ENCODE data around the gene ZNF827. TPM values are rescaled to one million over a fixed set of nuclear protein-coding genes. Genes with fewer than 3 reads are reported as not detected.

The ZNF827 gene
- total and polyA plus RNA-seq, 2 of the 8 experiments (the other 6 are each of a cell fraction or from before 2014, with no cell fraction given): 25.3 to 26.2 TPM

GRCh38 chr4:145884775-145885174 is 53.8 kb downstream of the ZNF827 start:
- Histone ChIP-seq H3K4me3 (ENCODE audit: extremely low read depth in 1 of 4, insufficient read depth in 2 of 4, low read depth in 3 of 4, low read length in 4 of 4) (no peak overlapping the region), H3K79me2 (ENCODE audit: control insufficient read depth in 1 of 2, insufficient read depth in 2 of 2, low read length in 2 of 2) (peaks cover 0 to 54% of the 10 kb centered on the region in 2 experiments; a peak in 2 of 4 replicates), H2BK12ac (ENCODE audit: low read depth, low read length) (no peak overlapping the region)

More at GRCh38 chr4:145884775-145885174, 53.8 kb downstream of the ZNF827 start:
- no peak overlapping the region for H3K27ac ChIP-seq (ENCODE audit: low read depth, low read length)
- no peak overlapping the region for H4K8ac ChIP-seq (ENCODE audit: extremely low read depth, insufficient read depth, low read length)
- H3K79me1 ChIP-seq (ENCODE audit: low read depth, low read length): peaks cover 2% of the 10 kb centered on the region; the same call in 1 of the 2 replicates
- H3K4me1 ChIP-seq (replicated peaks in 1 of 4; ENCODE audit: control insufficient read depth in 3 of 4, insufficient read depth in 4 of 4, low read length in 3 of 4): peaks cover 10 to 35% (median 27%) of the 10 kb centered on the region in 4 experiments
- H3K4me2 ChIP-seq (ENCODE audit: insufficient read depth in 1 of 2, low read depth in 2 of 2, low read length in 2 of 2): no peak overlapping the region
- DNase-seq (ENCODE audit: low read depth in 1 of 2, low spot score in 2 of 2) (no peak), FAIRE-seq (no peak)
- ChIA-PET POLR2A (ENCODE audit: partially characterized antibody) (no interaction called here), CTCF (ENCODE audit: partially characterized antibody) (interaction anchor here (0.7 kb wide), 1 partner anchor 62 kb away, joined by 5 read pairs; no protein-coding TSS in a partner anchor)
- H4K5ac ChIP-seq (ENCODE audit: insufficient read length, low read depth, low read length): no peak overlapping the region
- H3K18ac ChIP-seq (ENCODE audit: extremely low read depth, low read length): no peak overlapping the region
- no peaks in the 10 kb centered on the region for H3K23me2 ChIP-seq (ENCODE audit: low read depth, low read length)
- no peak overlapping the region for H3K14ac ChIP-seq (ENCODE audit: insufficient read length)
- peaks cover 0 to 11% (median 6%) of the 10 kb centered on the region in 4 experiments; a peak in 4 of 8 replicates for H3K36me3 ChIP-seq (ENCODE audit: control insufficient read depth in 2 of 4, insufficient read depth in 4 of 4, low read length in 3 of 4)
- 85% methylated on average over 1 of the region's 1 CpG; no CpG with 5 or more reads in 1 of the 2 experiments for WGBS, 2 experiments (ENCODE audit: extremely low coverage in 1 of 2, insufficient coverage in 1 of 2, insufficient read length in 1 of 2, insufficient replicate concordance in 2 of 2, low coverage in 1 of 2, low lambda C conversion rate in 2 of 2, missing lambda C conversion rate in 1 of 2)
- H3K9ac ChIP-seq (replicated peaks in 1 of 4; ENCODE audit: extremely low read depth in 1 of 4, low read depth in 3 of 4, low read length in 3 of 4): no peak overlapping the region
- H3K56ac ChIP-seq (replicated peaks; ENCODE audit: insufficient read length, low read depth, low read length): no peak overlapping the region
- H3K9me3 ChIP-seq (ENCODE audit: insufficient read depth in 2 of 2, low read depth in 1 of 2, low read length in 1 of 2): no peaks in the 10 kb centered on the region
- TF ChIP-seq JUND (IDR thresholded peaks at IDR 0.05; ENCODE audit: low read length) (no peak), SP1 (IDR thresholded peaks at IDR 0.05; ENCODE audit: low read depth, low read length) (no peak), HDAC2 (IDR thresholded peaks at IDR 0.05; ENCODE audit: borderline replicate concordance in 1 of 2, low read depth in 2 of 2, low read length in 2 of 2) (no peak), SP2 (IDR thresholded peaks at IDR 0.05; ENCODE audit: low read length) (no peak), RBBP5 (IDR thresholded peaks at IDR 0.05; ENCODE audit: borderline replicate concordance, low read depth, low read length) (no peak), CTBP2 (IDR thresholded peaks at IDR 0.05; ENCODE audit: borderline replicate concordance, insufficient read depth, insufficient read length, low read length) (no peak), CHD1 (IDR thresholded peaks at IDR 0.05; ENCODE audit: low read depth, low read length) (no peak), KDM1A (IDR thresholded peaks at IDR 0.05; ENCODE audit: borderline replicate concordance, low read length) (no peak), RFX5 (IDR thresholded peaks at IDR 0.05; ENCODE audit: borderline replicate concordance, low read depth, low read length) (no peak), CTCF (IDR thresholded peaks at IDR 0.05; ENCODE audit: control extremely low read depth in 1 of 3, insufficient read depth in 1 of 3, low read depth in 1 of 3, low read length in 3 of 3) (no peak)
- TF ChIP-seq, protein P1, sequence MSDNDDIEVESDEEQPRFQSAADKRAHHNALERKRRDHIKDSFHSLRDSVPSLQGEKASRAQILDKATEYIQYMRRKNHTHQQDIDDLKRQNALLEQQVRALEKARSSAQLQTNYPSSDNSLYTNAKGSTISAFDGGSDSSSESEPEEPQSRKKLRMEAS (IDR thresholded peaks at IDR 0.05): no peak
- no peak overlapping the region for H2BK5ac ChIP-seq (ENCODE audit: low read depth, low read length)
- no peak overlapping the region for H2BK120ac ChIP-seq (replicated peaks; ENCODE audit: low read depth, low read length)
- no peak overlapping the region for H3K23ac ChIP-seq (ENCODE audit: insufficient read length)
- no peak overlapping the region for H2BK20ac ChIP-seq (ENCODE audit: low read length)
- no peak overlapping the region for H3K4ac ChIP-seq (replicated peaks; ENCODE audit: insufficient read length, low read depth, low read length)
- H2BK15ac ChIP-seq (ENCODE audit: low read length): no peak overlapping the region
- H4K91ac ChIP-seq (replicated peaks; ENCODE audit: insufficient read length, low read length): no peak overlapping the region
- H2AFZ ChIP-seq (ENCODE audit: low read length): no peak overlapping the region
- no peak overlapping the region for H2AK5ac ChIP-seq (ENCODE audit: low read depth, low read length)
- H3K27me3 ChIP-seq (replicated peaks in 1 of 4; ENCODE audit: control insufficient read depth in 3 of 4, extremely low read depth in 1 of 4, insufficient read depth in 3 of 4, low read length in 3 of 4): no peaks in the 10 kb centered on the region
- H4K20me1 ChIP-seq (replicated peaks in 1 of 2; ENCODE audit: control insufficient read depth in 1 of 2, insufficient read depth in 2 of 2, low read length in 2 of 2): no peaks in the 10 kb centered on the region

Measured in H1 (cell line).